GM18499 (cell line): ENCODE data around the gene RENBP.

Experiments used
- ATAC-seq: cut with Tn5 transposase; IDR thresholded peaks from one replicate; pipeline ENCODE4 v1.9.1; 2021; ENCODE audit warnings: moderate number of reproducible peaks; ENCODE audit not compliant: insufficient read depth, unreplicated experiment

Gene RENBP

DNA sequence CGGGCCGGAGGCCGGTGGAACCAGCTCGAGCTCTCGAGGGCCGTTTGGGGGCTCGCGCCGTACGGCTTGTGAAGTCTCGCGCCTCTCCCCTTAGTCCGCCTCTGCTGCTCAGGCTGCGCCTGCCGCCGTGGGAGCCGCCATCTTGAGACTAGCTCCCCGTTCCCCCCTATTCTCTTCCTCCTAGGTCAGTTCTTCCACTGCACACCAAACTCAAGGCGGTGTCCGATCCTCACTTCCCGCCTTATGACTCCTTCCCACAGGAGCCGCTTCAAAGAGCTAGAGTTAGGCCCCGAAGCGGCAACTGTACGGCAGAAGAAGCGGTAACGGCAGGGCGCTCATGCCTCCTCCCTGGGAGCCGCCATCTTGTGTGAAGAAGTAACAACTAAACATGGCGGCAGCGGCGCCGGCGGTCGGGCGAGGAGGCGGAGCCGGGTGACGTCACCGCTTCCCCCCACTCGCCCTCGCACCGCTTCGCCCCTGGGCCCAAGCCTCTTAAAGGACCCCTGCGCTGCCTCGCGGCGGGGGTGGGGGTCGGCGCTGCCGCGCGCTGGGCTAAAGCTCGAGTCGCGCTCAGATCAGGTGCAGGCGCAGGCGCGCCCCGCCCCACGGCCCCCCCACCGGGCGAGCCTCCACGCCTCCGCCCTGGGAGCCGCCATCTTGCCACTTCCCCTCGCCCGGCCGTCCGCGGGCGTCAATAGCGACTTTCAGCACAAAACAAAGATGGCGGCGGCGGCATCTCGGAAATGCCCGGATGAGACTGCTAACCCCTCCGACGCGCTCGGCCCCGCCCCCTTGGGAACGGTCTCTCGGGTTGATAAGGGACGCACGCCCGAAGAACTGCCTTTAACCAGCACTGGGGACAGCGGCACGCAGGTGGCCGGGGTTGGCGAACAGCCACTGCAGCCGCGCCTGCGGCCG, 27.3 kb upstream of the RENBP start, which contains the start of gene HCFC1:
Gene HCFC1 (minus strand): TSS at position 369 of the 918 bp plus-strand sequence. CDS start 978 bp downstream, outside the sequence.
- no peak for ATAC-seq

DNA sequence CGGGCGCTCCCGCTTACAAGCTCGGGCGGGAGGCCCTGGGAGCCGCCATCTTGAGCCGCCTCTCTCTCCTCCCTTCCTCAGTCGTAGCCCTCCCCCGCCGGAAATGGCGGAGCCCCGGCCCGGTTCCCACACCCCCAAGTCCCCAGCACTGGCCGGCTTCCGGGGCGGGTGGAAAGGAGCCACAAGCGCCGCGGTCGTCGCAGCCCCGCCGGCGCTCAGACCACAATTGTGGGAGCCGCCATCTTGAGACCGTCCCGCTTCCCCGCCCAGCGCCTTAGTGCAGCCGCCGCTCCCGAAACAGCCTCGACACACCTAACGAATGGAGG, 26.6 kb upstream of the RENBP start:
- no peak for ATAC-seq

DNA sequence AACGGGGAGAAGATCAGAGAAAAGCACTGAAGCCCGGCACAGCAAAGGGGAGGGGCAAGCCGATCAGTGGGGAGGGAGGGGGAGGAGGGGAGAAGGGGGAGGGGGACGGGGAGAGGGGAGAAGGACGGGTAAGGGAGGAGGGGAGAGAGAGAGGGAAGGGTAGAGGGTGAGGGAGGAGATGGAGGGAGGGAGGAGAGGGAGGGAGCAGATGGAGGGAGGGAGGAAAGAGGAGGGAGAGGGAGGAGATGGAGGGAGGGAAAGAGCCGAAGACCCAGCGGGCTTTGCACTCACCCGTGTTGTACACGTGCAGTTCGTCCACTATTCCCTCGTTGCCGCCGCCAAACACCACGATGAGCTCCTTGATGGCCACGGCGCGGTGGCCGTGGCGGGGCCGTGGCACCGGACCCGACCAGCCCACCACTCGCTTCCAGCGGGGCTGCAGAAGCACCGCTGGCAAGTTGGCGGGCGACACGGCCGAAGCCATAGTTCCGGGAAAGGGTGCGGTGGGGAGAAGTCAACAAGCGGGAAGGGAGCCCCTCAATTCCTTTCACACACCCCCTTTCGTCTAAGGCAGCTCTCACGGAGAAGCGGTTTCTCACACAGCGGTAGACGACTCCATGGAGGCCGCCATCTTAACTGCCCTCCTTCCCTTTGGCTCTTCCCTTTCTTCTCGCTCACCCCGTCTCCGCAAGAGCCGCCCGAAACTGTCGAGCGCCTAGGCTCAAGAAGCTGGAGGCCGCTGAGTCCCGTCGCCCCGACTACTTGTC, 26.1 kb upstream of the RENBP start:
- no peak for ATAC-seq

DNA sequence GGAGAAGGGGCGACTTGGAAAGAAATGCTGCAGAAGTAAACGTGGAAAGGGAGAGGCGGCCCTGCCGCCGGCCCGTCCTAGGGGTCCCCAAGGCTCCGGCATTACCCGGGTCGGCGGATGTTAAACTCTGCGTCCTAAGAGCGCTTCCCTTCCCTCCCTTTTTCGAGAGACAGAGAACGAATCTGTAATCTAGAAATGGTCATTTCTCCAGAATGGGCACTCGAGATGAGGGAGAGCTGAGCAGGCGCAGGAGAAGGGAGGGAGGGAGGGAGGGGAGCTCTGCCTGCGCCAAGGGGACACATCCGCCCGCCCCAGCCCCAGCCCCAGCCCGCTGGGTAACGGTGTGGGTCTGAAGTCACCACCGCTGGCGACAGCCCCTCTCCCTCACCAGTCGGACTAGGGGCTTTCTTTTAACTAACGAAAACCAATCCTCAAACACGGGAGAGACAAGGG, 25.5 kb upstream of the RENBP start:
- ATAC-seq, result no peak

DNA sequence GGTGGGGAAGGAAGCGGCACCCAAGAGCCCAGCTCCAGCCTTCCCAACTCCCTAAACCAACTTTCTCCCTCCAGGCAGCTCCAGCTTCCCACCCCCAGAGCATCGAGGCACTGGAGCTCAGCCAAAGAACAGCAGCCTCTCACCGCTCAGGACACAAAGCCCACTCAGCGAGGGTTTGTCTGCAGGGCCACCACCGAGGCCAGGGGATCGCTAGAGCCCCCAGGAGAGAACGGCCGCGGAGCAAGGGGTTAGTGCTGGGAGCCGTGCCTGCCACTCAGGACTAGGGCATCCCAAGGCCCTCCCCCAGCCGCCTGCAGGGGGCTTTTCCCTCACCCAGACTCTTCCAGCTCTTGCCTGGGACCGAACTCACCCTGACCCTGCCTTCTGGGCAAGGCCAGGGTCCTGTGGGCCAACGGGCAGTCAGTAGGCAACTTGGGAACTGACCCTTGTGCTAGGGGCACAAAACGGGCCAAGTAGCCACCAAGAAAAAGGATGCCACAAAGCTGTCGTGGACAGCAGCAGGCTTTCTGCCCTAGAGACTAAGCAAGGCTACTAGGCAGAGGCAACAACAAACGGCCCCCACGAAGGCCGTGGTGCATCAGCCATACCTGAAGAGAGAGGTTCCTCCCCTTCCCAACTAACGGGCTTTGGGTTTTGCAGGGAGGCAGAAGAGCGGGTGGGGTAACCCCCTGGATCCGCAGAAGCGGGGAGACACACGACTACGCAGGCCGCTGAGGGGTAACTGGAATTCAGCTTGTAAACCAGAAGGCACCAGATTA, 24.9 kb upstream of the RENBP start:
- no peak for ATAC-seq

DNA sequence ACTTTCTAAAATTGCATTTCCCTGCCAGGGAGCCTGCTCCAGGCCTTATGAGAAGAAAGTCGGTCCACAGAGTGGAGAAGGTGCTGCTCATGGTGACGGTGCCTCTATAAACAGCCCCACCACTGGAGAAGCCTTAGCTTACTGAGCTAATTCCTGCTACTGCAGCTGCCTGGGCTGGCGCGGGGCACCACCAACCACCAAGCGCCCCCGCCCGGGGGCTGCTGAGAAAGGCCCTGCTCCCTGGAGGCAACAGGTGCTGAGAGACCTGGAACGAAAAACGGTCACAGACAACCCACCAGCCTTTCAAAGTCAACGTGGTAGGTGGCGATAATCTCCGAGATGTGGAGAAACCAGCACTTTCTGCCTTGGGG, 24.3 kb upstream of the RENBP start:
- no peak for ATAC-seq

DNA sequence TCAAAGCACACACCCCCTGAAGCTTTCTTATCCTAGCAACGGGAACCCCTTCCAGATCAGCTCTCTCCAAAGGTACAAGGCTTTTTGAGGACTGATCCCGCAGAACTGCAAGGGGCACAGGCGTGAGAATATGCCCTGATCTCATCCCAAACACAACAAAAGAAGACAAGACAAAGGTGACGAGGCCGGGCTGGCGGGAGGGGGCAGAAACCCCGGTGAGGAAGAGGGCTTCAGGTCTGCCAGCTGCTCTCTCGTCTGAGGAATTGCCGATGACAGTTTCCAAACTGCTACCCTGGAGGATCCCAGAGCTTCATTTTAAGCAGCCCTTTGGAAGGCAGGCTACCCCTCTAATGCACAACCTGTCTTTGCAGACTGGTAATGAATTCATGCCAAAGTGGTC, 23.8 kb upstream of the RENBP start:
- no peak for ATAC-seq

DNA sequence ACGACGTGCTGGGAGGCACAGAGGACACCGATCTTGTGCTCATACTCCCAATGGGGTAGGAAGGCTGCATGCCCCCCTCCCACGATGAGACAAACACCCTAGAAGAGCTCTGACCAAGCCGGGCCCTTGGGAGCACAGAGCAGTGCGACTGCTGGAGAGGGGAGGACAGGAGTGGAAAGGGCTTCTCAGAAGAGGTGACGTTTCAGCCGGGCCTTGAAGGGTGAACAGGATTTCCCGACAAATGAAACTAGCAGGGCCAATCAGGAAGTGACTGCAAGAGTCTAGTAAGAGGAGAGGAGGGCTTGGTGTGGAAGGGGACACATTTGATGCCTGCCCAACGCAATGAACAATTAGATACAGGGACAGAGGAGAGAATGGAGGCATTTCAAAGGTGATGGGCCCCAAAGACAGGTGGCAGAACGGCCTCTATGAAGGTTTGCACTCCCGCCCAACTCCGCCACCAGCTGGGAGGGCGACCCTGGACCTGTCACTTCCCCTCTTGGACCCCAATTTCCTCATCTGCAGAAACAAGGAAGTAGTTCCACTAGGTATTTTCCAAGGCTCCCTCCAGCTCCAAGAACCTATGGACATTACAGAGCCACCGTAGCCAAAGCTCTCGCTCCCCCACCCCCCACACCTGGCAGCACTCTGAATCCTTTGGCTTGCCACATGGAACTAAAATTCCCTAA, 23.2 kb upstream of the RENBP start:
- ATAC-seq, result no peak

DNA sequence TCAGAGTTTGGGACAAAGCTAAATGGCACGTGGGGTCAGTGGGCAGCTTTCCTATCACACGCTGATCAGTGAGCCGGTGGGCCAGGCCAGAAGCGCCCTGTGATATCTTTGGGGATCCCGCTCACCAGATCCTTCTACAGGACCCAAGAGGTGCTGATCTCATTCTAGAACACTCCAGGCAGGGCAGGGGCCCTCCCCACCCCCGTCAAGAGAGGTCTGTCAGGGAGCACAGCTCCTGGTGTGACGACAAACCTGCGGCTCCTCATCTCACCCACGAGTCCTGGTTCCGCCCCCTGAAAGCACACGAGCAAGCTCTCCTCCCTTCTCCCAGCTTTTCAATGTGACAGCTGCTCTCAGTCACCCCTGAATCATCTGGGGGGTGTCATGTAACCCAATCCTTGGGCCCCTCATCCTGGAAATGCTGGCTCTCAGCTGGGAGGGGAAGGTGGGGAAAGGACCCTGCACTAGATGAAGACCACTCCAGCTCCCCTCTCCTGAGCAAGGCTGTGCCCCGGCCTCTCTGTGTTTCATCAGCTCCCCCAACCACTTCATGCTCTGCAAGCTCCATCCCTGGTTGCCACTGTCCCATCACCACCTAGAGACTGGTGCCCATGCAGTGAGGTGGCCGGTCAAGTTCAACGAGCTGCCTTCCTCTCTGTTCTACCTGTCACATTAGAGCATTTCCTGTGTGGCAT, 22.5 kb upstream of the RENBP start:
- ATAC-seq, result no peak

DNA sequence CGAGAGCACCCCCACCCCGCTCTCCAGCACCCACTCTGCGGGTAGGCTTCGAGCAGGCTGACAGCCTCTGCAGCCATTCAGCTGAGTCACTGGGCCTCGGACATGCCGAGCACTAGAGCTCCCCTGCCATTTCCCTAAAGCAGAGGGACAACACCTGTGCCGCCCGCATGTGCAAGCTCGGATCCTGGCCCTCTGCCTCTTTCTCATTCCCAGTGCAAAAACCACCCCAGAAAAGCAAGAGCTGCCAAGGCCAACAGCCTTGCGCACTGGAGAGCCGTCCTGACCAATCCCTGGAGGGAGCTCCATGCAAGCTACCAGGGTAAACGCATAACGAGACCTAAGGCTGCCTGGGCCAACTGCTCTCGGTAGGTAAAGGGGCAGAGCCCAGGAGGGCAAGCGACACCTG, 21.8 kb upstream of the RENBP start:
- no peak for ATAC-seq

DNA sequence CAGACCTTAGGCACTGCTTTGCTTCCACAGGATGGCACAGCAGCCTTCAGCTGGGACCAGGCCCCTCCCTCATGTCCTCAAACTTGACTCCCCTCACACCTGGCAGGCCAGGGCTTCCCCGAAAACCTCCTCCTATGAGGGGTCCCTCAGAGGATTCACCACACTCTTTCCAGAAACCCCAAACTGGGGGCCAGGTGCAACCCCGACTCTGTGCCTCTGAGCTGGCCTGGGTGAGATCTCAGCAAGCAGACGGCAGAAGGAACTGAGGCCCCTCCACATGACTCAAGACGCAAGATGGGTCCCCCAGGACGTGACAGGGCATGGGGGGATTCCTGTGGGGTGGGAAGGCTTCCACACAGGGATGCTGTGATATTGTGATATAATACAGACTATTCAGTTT, 21.0 kb upstream of the RENBP start:
- ATAC-seq, result no peak

DNA sequence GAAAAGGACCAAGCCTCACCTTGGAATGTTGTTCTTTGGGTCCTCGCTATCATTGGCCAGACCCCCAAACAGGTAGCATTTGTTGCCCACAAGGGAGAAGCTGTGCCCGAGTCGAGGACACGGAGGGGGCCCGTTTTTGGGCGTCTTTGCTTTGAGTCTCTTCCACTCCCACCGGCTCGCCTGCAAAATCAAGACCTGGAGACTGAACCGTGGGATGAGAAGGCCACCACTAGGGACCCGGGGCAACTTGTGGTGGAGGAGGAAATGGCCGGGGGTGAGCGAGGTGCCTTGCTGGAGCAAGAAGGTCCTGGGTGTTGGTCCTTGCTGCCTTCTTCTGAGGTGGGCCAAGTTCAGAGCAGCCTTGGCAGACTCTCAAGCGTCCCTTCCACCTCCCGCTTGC, 19.7 kb upstream of the RENBP start:
- no peak for ATAC-seq

DNA sequence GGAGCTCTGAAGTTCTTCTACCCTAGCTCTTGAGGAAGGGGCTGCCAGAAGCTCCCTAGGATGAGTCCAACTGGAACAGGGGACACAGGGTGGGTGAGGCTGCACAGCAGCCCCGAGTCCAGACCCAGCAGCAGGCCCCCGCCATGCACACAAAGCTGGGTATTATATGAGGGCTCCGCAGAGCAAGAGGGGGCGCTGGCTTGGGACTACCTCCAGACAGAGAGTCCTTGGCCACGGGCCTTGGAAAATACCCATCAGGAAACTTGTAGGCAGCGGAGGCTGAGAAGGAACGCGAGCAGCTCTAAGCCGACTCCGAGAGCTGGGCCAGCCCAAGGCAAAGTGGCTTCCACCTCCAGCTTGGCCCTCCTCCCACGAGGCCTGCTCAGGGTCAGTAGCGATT, 19.1 kb upstream of the RENBP start:
- ATAC-seq, result no peak

DNA sequence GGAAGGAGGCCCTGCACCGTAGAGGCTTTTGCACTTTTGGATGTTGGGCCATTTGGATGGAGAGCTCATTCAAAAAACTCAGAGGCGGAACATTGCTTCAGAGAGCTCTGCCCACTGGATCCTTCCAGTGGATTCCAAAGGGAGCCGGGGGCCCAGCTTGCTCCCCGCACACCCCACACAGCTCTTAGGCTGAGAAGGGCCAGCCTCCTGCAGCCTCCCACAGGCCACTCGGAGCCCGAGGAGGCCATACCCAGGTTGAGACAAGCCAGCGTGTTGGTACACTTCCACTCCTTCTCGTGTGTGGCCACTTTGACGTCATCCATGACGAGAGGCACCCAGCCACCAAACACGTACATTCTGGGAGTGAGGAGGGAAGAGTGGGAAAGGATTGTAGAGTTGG, 16.8 kb upstream of the RENBP start:
- ATAC-seq, result no peak

DNA sequence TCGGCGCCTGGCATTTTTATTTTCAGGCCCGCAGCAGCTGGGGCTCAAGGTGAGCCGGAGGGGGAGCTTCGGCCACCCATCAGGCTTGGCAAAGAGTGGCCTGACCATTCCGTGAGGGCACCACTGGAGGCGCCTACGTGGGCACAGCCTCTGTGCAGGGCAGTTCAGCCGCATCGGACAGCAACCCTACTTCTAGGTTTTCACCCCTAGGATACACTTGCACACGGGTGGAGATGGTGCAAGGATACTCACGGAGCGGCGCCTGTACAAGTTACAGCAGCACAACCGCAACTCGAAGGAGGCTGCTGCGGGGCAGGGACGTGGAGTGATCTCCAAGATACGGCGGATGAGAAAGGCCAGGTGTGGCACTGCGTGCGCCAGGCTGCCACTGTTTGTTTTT, 16.3 kb upstream of the RENBP start:
- ATAC-seq, result no peak

DNA sequence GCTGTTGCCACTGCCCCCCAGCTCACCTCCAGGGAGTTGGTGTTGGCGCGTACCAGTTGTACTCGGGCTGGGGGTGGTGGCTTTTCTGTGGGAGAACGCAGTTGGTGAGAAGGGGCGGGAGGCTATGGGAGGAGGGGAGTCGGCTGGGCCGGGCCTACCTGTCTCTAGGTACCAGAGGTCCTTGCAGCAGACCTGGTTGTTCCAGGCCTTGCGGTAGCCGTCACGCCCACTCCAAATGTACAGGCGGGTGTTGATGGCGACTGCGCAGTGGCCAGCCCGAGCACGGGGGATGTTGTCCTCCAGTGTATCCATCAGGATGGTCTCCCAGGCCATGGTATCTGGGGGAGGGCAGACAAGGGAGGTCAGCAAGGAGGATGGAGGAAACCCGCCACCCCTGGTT, 15.6 kb upstream of the RENBP start:
- ATAC-seq, result no peak

DNA sequence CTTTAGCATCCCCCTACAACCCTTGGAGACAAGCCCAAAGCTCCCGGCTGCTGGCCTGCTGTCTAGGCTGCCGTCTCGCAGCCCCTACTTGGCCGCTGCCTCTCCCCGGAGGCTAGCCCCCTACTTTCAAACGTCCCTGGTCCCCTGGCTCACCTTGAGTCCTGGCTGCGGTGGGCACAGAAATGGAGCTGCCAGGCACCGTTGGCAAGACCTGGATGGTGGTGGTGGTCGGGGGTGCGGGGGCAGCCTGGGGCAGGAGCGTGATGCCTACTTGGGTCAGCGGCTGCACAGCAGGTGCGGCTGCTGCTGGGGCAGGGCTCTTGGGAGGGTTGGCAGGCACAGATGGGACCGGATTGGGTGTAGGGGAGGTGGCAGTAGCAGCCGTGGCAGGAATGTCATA, 15.2 kb upstream of the RENBP start:
- no peak for ATAC-seq

DNA sequence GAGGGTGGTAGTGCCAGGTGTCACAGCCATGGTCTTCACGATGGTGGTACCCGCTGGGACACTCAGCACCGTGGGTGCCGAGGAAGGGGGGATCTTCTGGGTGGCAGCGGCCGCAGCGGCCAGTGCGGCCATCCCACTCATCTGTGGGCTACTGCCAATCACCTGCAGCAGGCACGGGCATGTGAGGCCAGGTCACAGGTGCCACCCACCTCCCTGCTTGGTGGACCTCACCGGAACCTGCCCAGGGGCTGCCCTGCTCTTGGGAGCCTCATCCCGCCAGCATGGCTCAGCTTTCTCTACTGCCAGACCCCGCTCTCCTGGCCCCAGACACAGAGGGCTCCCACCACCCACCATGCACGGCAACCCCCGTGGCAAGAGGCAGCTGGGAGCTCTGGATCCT, 14.2 kb upstream of the RENBP start:
- ATAC-seq, result no peak

DNA sequence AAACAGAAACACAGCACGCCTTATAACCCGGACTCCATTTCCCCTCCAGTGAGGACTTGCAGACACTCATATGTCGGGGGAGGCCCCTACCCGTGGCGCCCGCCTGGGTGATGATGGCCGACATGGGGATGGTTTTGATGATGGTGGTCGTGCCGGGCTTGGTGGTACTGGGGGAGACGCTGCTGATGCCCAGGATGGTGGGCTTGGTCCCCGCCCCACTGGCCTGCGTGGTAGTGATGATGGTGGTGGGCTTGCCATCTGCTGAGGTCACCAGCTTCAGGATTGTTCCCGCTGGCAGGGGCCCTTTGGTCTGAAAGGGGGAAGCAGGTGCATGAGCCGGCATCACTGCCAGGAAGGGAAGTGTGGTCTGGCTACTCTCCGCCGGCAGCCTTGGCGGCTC, 12.8 kb upstream of the RENBP start:
- ATAC-seq, result no peak
